ENCODE measurements around the gene UBE2J1. TPM values are rescaled to one million over a fixed set of nuclear protein-coding genes. Genes with fewer than 3 reads are reported as not detected.
"Not testable (repeated sequence)": the region's sequence is repeated elsewhere in the genome, so short reads cannot be mapped to it uniquely, and the experiment has no call there.

UBE2J1 gene
- total RNA-seq, 2 experiments from 2014 or later: 28.8 to 29.0 TPM

DNA sequence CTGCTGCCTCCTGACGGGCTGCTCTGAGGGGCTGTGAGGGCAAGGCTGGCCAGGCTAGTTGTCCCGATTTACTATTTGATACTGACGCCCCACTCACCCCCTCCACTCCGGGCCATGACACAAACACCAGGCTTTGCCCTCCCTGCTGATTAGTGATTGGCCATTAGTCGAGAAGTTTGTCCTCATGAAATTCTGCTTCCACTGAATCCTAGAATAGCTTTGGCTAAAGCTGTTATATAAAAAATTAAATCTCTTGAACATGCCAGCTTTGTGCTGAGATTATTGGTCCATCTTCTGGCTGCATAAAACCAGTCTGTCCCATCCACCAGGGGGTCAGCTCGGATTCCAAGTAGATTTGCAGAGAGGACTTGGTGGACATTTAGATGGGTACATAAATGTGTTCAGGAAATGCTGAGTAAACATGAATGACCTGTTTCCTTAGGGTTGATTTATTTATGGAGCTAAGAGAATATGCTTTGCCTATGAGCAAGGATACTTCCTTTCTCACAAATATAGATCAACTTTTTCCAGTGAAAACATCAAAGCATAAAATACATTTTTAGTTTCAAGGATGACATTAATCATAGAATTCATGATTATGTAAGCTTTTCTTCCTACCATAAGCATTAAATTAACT is 37.2 kb downstream of the UBE2J1 start, which contains the start of gene GABRR2:
GABRR2 (minus strand) TSS at position 51 of the 637 bp plus-strand sequence. CDS start 134 bp downstream, outside the sequence.
- H3K27me3 Mint-ChIP-seq: no peaks in the 10 kb centered on the region
- H3K9me3 Mint-ChIP-seq: no peaks in the 10 kb centered on the region
- no peaks in the 10 kb centered on the region for H3K4me1 Mint-ChIP-seq
- H3K27ac Mint-ChIP-seq: no peak within 1 kb of the TSS
- no peak for DNase-seq
- H3K36me3 Mint-ChIP-seq: peaks cover 9% of the 10 kb centered on the region
- no peak within 1 kb of the TSS for H3K4me3 Mint-ChIP-seq

DNA sequence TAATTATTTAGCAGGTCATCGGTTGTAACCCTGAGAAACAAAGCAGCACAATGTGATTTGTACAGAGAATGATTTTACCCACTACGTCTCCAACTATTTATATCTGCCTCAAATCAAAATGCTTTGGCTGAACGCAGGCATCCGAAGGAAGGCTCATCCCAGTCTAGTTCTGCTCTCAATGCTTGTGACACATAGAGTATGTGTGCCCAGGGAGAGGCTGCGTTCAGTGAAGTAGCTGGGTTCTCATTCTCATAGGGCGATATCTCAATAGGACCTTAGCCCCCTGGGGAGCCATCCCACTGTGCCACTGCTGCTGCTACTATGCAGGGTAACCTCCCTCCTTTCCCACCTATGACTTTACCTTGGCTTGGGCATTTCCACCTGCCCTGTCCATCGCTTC is 37.8 kb downstream of the UBE2J1 start:
- Mint-ChIP-seq H3K4me1 (no peaks in the 10 kb centered on the region), H3K36me3 (peaks cover 9% of the 10 kb centered on the region), H3K27ac (no peak overlapping the region), H3K4me3 (no peak overlapping the region), H3K9me3 (no peaks in the 10 kb centered on the region), H3K27me3 (no peaks in the 10 kb centered on the region)
- DNase-seq: no peak

DNA sequence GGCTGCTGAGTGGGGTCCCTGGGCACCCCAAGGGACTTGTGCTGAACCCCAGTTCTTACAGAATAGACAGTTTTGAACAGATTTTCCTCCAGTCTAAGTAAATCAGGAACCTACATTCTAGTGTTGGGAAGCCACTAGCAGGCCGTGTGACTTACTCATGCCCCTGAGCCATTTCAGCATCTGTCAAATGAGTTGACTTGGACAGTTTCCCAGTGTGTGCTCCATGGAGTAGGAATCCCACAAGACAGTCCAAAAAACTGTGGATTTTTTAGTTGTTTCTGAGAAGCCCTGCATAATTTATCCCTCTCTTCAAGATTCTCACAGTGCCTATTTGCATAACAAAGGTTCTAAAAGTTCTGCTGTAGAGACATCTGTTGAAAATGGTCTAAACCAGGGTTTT is 39.5 kb downstream of the UBE2J1 start:
- Mint-ChIP-seq H3K4me1 (no peaks in the 10 kb centered on the region), H3K36me3 (peaks cover 6% of the 10 kb centered on the region), H3K27me3 (no peaks in the 10 kb centered on the region), H3K27ac (no peak overlapping the region), H3K9me3 (no peaks in the 10 kb centered on the region), H3K4me3 (no peak overlapping the region)
- no peak for DNase-seq

DNA sequence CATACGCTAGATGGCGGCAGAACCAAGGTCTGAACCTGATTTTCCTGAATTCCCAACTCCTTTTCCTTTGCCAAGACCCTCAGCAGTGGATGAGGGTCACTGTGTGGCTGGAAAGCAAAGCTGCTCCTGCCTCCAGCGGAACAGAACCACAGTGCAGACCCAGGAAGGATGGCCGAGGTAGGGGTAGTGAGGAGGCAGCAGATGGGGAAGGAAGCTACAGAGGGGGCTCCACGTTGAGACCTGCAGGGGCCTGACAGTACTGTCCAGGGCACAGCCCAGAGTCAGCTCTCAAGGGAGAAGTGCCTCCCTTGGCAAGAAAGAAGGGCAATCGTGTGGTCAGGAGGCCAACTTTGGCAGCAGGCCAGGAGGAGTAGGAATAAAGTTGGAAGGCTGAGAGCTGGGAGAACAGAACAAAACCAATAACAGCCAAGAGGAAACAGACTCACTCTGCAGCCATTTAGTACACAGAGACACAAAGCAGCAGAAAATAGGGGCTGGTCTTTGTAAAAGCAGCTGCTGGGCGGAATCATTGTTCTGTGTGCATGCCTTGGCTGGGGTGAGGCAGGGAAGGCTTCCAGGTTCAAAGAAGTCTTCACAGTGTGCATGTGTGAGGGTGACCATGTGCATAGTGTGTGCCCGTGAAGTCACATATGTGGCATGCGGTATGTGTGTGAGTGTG is 40.5 kb downstream of the UBE2J1 start:
- no peak for DNase-seq
- H3K27me3 Mint-ChIP-seq: no peaks in the 10 kb centered on the region
- peaks cover 6% of the 10 kb centered on the region for H3K36me3 Mint-ChIP-seq
- H3K9me3 Mint-ChIP-seq: no peaks in the 10 kb centered on the region
- H3K27ac Mint-ChIP-seq: no peak overlapping the region
- H3K4me3 Mint-ChIP-seq: no peak overlapping the region
- no peaks in the 10 kb centered on the region for H3K4me1 Mint-ChIP-seq

DNA sequence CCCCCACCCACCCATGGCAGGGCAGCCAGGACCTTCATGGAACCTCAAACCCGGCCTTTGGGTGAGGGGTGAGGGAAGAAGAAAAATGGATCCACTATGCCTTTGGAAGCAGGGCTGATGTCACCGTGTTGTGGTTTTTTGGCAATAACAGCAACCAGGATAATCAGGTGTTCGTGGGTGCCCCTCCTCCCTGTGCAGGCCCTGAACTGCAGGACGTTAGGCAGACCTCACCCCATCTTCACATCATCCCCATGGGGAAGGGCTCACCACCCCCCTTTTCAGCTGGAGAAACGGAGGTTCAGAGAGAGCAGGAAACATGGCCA is 41.0 kb downstream of the UBE2J1 start:
- DNase-seq: no peak
- H3K9me3 Mint-ChIP-seq: no peaks in the 10 kb centered on the region
- H3K36me3 Mint-ChIP-seq: peaks cover 4% of the 10 kb centered on the region
- no peak overlapping the region for H3K4me3 Mint-ChIP-seq
- H3K27ac Mint-ChIP-seq: no peak overlapping the region
- H3K4me1 Mint-ChIP-seq: no peaks in the 10 kb centered on the region
- H3K27me3 Mint-ChIP-seq: no peaks in the 10 kb centered on the region

DNA sequence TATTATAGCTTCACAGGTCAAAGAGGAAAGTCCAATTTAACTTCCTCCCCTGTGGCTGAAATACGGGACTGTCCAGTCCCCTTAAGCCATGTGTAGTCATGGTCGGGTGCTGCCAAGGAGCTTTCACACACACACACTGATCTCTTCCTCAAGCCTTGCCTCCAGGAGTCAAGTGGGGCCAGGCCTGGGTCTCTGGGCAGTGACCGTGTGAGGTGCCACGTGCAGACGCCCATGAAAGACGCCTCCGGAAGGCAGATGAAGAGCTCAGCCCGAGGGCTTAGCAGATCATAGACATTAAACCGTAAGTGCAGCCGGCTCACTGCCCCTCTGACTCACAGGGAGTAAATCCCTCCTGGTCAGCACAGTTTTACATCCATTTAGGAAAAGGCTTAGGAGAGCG is 41.6 kb downstream of the UBE2J1 start:
- Mint-ChIP-seq H3K4me1 (no peaks in the 10 kb centered on the region), H3K27ac (no peak overlapping the region), H3K4me3 (no peak overlapping the region), H3K9me3 (no peaks in the 10 kb centered on the region), H3K27me3 (no peaks in the 10 kb centered on the region), H3K36me3 (peaks cover 1% of the 10 kb centered on the region)
- no peak for DNase-seq

DNA sequence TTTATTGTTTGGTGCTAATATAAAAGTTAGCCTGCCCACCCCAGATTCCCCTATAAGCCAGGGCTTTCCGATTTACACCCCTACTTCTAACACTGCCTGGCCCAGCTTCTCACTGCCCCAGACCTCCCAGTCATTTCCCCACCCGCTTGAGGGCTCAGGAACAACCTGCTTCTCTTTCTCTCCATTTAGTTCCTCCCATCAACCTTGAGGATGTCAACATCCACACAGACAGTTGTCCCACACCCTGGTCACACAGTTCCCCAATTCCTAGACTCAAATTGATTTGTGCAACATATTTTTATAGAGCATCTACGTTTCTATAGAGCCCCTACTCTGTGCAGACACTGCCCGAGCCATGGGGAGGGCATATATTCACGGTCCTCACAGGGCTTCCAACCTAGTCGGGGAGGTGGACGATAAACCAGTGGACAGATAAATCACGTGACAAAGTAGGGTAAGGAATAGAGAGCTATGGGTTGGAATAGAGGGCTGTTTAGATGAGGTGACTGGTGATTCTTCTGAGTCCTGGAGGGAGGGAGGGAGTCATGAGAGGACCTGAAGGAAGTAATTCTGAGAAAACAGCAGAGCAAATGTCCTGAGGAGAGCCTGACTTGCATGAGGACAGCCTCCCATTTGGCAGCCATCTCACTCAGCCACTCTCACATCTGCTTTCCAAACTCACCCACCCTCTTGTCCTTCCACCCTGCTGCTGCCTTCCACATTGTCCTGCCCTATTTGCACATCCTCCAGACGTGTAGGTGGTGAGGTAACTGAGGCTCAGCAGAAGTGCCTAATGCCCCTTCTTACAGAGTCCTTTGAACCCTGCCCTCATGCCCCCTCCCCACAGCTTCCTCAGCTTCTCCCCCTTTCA is 43.8 kb downstream of the UBE2J1 start:
- no peak overlapping the region for H3K4me3 Mint-ChIP-seq
- DNase-seq: no peak
- H3K27me3 Mint-ChIP-seq: no peaks in the 10 kb centered on the region
- H3K4me1 Mint-ChIP-seq: no peaks in the 10 kb centered on the region
- no peaks in the 10 kb centered on the region for H3K36me3 Mint-ChIP-seq
- H3K9me3 Mint-ChIP-seq: no peaks in the 10 kb centered on the region
- H3K27ac Mint-ChIP-seq: no peak overlapping the region

DNA sequence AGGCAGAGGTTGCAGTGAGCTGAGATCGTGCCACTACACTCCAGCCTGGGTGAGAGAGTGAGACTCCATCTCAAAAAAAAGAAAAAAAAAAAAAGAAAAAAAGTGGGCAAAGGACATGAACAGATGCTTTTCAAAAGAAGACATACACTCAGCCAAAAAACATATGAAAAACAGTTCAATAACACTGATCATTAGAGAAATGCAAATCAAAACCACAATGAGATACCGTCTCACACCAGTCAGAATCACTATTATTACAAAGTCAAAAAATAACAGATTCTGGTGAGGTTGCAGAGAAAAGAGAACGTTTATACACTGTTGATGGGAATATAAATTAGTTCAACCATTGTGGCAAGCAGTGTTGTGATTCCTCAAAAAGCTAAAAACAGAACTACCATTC is 48.0 kb downstream of the UBE2J1 start:
- DNase-seq, H3K27ac Mint-ChIP-seq, H3K4me1 Mint-ChIP-seq, H3K27me3 Mint-ChIP-seq, H3K36me3 Mint-ChIP-seq, H3K9me3 Mint-ChIP-seq, H3K4me3 Mint-ChIP-seq: not testable (repeated sequence)

DNA sequence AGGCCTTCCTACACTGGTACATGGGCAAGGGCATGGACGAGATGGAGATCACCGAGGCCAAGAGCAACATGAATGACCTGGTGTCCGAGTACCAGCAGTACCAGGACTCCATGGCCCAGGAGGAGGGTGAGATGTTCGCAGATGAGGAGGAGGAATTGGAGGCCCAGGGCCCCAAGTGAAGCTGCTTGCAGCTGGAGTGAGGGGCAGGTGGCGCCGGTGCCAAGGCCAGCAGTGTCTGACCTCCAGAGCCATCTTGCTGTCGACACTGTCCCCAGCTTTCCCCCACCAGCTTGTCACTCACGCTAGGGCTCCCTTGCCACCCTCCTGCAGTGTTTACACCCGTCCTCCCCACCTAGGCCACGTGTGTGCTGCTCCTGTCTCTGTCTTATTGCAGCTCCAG is 49.6 kb downstream of the UBE2J1 start:
- H3K9me3 Mint-ChIP-seq: no peaks in the 10 kb centered on the region
- DNase-seq: no peak
- H3K27me3 Mint-ChIP-seq: no peaks in the 10 kb centered on the region
- H3K36me3 Mint-ChIP-seq: no peaks in the 10 kb centered on the region
- H3K27ac Mint-ChIP-seq: no peak overlapping the region
- peaks cover 13% of the 10 kb centered on the region for H3K4me1 Mint-ChIP-seq
- H3K4me3 Mint-ChIP-seq: no peak overlapping the region

DNA sequence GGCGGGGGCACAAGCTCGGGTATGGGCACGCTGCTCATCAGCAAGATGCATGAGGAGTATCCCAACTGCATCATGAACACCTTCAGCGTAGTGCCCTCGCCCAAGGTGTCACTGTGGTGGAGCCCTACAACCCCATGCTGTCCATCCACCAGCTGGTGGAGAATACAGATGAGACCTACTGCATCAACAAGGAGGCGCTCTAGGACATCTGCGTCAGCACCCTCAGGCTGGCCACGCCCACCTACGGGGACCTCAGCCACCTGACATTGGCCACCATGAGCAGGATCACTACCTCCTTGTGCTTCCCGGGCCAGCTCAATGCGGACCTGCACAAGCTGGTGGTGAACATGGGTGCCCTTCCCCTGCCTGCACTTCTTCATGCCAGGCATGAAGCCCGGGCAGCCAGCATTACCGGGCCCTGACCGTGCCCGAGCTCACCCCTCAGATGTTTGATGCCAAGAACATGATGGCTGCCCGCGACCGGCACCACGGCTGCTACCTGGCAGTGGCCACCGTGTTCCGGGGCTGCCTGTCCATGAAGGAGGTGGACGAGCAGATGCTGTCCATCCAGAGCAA is 50.2 kb downstream of the UBE2J1 start:
- Mint-ChIP-seq H3K9me3 (no peaks in the 10 kb centered on the region), H3K27ac (no peak overlapping the region), H3K27me3 (no peaks in the 10 kb centered on the region), H3K4me1 (peaks cover 17% of the 10 kb centered on the region), H3K36me3 (no peaks in the 10 kb centered on the region), H3K4me3 (no peak overlapping the region)
- no peak for DNase-seq

DNA sequence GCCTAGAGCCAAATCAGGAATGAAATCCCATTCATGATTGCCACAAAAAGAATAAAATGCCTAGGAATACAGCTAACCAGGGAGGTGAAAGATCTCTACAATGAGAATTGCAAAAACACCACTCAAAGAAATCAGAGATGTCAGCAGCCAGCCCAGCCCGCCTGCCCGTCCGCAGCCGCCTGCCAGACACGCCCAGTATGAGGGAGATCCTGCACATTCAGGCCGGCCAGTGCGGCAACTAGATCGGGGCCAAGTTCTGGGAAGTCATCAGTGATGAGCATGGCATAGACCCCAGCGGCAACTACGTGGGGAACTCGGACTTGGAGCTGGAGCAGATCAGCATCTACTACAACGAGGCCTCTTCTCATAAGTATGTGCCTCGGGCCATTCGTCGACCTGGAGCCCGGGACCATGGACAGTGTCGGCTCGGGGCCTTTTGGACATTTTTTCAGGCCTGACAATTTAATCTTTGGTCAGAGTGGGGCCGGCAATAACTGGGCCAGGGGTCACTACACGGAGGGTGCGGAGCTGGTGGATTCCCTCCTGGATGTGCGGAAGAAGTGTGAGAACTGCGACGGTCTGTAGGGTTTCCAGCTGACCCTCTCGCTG is 50.8 kb downstream of the UBE2J1 start:
- Mint-ChIP-seq H3K9me3 (no peaks in the 10 kb centered on the region), H3K27me3 (no peaks in the 10 kb centered on the region), H3K4me1 (peaks cover 17% of the 10 kb centered on the region), H3K4me3 (no peak overlapping the region), H3K36me3 (no peaks in the 10 kb centered on the region), H3K27ac (no peak overlapping the region)
- no peak for DNase-seq

DNA sequence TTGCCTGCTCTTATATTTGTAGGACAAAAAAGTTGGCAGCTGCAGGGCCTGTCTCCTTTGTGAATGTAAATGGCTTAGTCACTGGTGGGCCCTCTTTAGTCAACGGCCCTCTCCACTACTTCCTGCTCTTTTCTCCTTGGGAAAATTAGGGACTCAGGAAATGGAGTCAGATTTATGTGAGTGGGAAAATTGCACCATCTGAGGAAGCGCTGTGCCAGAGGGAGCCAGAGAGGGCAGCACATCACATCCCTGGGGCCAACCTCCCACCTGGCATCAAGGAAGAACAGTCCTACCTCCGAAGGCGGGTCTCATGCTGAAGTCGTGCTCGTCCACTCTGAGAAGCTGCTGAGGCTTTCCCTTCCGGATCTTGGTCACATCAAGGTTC is 53.1 kb downstream of the UBE2J1 start:
- Mint-ChIP-seq H3K36me3 (no peaks in the 10 kb centered on the region), H3K9me3 (peaks cover 2% of the 10 kb centered on the region), H3K4me3 (no peak overlapping the region), H3K4me1 (peaks cover 17% of the 10 kb centered on the region), H3K27ac (no peak overlapping the region), H3K27me3 (no peaks in the 10 kb centered on the region)
- no peak for DNase-seq

DNA sequence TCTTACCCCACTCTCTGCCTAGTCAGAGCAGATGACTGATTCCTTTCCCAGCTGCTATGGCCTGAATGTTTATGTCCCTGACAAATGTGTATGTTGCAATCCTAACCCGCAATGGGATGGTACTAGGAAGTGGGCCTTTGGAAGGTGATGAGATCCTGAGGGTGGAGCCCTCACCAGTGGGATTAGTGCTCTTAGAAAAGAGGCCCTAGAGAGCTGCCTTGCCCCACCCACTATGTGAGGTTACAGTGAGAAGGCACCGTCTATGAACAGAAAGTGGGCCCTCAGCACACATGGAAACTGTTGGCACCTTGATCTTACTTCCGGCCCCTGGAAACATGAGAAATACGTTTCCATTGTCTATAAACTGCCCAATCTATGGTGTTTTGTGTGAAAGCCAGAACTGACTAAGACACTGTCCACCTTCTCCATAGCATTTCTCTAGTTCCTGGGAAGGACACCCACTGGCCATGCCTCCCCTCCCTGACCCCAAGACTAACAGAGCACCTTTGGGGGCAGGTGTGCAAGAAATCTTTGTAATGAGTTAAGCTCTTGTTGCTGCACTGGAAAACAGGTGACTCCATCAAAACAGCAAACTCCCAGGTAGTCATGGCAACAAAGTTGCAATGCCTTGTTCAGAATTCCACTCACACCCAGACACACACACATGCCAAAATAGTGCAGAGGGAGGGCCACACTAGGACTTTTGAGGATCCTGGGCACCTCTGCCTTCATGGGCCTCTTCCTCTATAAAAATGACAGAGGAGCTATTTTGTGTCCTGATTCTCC is 53.6 kb downstream of the UBE2J1 start:
- H3K27me3 Mint-ChIP-seq: no peaks in the 10 kb centered on the region
- H3K36me3 Mint-ChIP-seq: no peaks in the 10 kb centered on the region
- DNase-seq: peak; percentile 20
- peak overlapping the region; percentile 79 for H3K27ac Mint-ChIP-seq
- H3K4me3 Mint-ChIP-seq: no peak overlapping the region
- H3K4me1 Mint-ChIP-seq: peaks cover 17% of the 10 kb centered on the region
- peaks cover 2% of the 10 kb centered on the region for H3K9me3 Mint-ChIP-seq

DNA sequence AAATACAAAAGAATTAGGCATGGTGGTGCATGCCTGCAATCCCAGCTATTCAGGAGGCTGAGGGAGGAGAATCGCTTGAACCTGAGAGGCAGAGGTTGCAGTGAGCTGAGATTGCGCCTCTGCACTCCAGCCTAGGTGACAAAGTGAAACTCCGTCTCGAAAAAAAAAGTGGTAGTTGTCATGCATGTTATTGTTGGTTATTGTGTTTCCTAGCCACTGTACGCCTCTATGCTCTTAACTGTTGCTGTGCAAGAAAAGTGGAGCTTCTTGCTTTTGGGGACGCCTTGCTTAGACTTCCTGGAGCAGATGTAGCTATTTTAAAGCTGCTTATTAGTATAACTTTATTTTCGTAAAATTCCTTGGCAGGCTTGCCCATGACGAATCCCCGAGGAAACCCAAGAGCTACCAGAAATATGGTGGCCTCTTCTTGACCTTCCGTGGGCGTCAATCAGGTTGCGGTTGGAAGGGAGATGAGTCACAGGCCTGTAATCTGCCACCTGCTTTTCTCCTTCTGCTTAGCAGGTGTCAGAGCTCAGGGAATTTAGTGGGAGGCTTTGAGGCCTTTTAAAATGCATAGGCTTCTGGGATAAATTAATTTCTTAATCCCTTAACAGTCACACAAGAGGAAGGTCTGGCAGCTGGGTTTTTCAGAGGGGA is 54.7 kb downstream of the UBE2J1 start:
- Mint-ChIP-seq H3K27ac (peak overlapping the region; percentile 79), H3K27me3 (no peaks in the 10 kb centered on the region), H3K4me3 (peak overlapping the region; percentile 55), H3K9me3 (peaks cover 2% of the 10 kb centered on the region), H3K4me1 (peaks cover 17% of the 10 kb centered on the region), H3K36me3 (no peaks in the 10 kb centered on the region)
- DNase-seq: peak; percentile 66

All from activated naive CD8-positive, alpha-beta T cell treated with anti-CD3 and anti-CD28 coated beads for 36 hours (primary cell).